Kidney capillary endothelial cell (primary cell): ENCODE data around the gene AMIGO3.

Experiments used
- DNase-seq: peaks from one replicate; pipeline ENCODE4 v3.0.0-alpha.2; 2018; ENCODE audit warnings: low spot score

The AMIGO3 gene

DNA sequence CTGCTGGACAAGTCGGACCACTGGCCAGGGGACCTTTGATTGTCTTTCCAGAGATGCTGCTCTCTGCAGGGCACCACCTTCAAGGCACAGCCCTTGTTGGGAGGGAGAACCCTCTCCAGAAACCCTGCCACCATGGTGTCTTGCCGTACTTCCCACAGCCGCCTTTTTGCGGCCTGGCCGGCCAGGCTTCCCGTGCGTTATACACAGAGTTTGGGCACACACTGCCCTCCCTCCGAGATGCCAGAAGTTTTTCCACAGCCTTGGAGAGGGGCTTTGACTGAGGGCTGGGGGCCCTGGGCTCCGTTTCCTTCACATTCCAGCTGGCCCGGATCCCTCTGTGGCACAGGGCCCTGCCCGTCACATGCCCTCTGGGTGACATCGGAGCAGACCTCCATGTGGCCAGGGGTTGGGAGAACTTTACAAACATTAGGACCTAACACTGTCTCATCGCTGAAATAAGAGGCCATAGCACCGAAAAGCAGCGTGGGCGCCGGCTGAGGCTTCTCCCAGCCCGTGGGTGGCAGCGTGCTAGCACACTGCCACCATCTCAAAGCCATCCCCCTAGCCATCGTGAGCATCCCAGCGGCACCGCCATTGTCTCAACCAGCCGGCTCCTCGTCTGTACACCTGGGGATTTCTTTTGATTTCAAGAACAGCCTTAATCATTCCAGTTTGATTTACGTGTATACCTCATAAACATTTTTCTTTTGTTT, 51.6 kb downstream of the AMIGO3 start:
- no peak for DNase-seq
